KMS-11 (cell line): ENCODE measurements around the gene PHACTR1.

Experiments used
- H2AFZ ChIP-seq: fragments of 200-600 bp; sonication (generic); 2 replicates; pipeline ENCODE4 v1.6.1; 2016; ENCODE audit warnings: antibody characterized with exemption, mixed run types, low read depth
- H3K27ac ChIP-seq: fragments of 200-600 bp; sonication (generic); 2 replicates; pipeline ENCODE4 v1.6.1; 2016; ENCODE audit warnings: mild to moderate bottlenecking, mixed run types
- H3K27me3 ChIP-seq: fragments of 200-600 bp; sonication (generic); 2 replicates; pipeline ENCODE4 v1.6.1; 2017; ENCODE audit warnings: mild to moderate bottlenecking, low read depth, mixed run types, moderate library complexity; ENCODE audit not compliant: insufficient read depth
- H3K36me3 ChIP-seq: fragments of 200-600 bp; sonication (generic); 2 replicates; pipeline ENCODE4 v1.6.1; 2017; ENCODE audit warnings: mild to moderate bottlenecking, mixed run types; ENCODE audit not compliant: insufficient read depth
- H3K4me1 ChIP-seq: fragments of 200-600 bp; sonication (generic); 2 replicates; pipeline ENCODE4 v1.6.1; 2016; ENCODE audit warnings: mild to moderate bottlenecking, low read depth, mixed run types; ENCODE audit not compliant: poor library complexity, severe bottlenecking
- H3K4me2 ChIP-seq: fragments of 200-600 bp; sonication (generic); 2 replicates; pipeline ENCODE4 v1.7.0; 2016; ENCODE audit warnings: mild to moderate bottlenecking, mixed run types
- H3K4me3 ChIP-seq: fragments of 200-600 bp; sonication (generic); IDR thresholded peaks from 2 replicates; pipeline ENCODE4 v1.6.1; 2017; ENCODE audit warnings: low read depth, low read length, mixed read lengths; ENCODE audit not compliant: insufficient read depth
- H3K79me2 ChIP-seq: fragments of 200-600 bp; sonication (generic); 2 replicates; pipeline ENCODE4 v1.6.1; 2016; ENCODE audit warnings: low read depth, mixed run types; ENCODE audit not compliant: insufficient read depth
- H3K9ac ChIP-seq: fragments of 200-600 bp; sonication (generic); 2 replicates; pipeline ENCODE4 v1.6.1; 2016; ENCODE audit warnings: mild to moderate bottlenecking, mixed run types
- H4K20me1 ChIP-seq: fragments of 200-600 bp; sonication (generic); 2 replicates; pipeline ENCODE4 v1.6.1; 2016; ENCODE audit warnings: mild to moderate bottlenecking, mixed run types; ENCODE audit not compliant: insufficient read depth
- CTCF ChIP-seq: fragments of 200-600 bp; sonication (generic); conservative IDR thresholded peaks from 2 replicates; pipeline ENCODE4 v1.6.1; 2017; ENCODE audit warnings: low read depth, mild to moderate bottlenecking, antibody characterized with exemption, low read length, moderate library complexity, mixed read lengths

Gene PHACTR1

GRCh38 chr6:13263669-13264068 is 547.1 kb downstream of the PHACTR1 start:
- no peaks in the 10 kb centered on the region for H3K27me3 ChIP-seq
- H3K79me2 ChIP-seq: no peaks in the 10 kb centered on the region
- no peaks in the 10 kb centered on the region for H4K20me1 ChIP-seq
- no peak overlapping the region for H3K9ac ChIP-seq
- no peaks in the 10 kb centered on the region for H3K36me3 ChIP-seq
- no peak overlapping the region for H3K4me2 ChIP-seq
- H3K27ac ChIP-seq: no peak overlapping the region
- TF ChIP-seq CTCF: no peak
- no peak overlapping the region for H3K4me3 ChIP-seq
- no peak overlapping the region for H2AFZ ChIP-seq
- peaks cover 6% of the 10 kb centered on the region for H3K4me1 ChIP-seq

- Histone ChIP-seq H3K4me3 (no peak overlapping the region), H4K20me1 (no peaks in the 10 kb centered on the region), H3K4me2 (no peak overlapping the region), H3K4me1 (no peaks in the 10 kb centered on the region), H3K27ac (no peak overlapping the region), H3K9ac (no peak overlapping the region), H3K79me2 (no peaks in the 10 kb centered on the region), H3K27me3 (no peaks in the 10 kb centered on the region), H2AFZ (no peak overlapping the region), H3K36me3 (no peaks in the 10 kb centered on the region)
- no peak for TF ChIP-seq CTCF
Measured at GRCh38 chr6:13267142-13267651, 550.6 kb downstream of the PHACTR1 start.

DNA sequence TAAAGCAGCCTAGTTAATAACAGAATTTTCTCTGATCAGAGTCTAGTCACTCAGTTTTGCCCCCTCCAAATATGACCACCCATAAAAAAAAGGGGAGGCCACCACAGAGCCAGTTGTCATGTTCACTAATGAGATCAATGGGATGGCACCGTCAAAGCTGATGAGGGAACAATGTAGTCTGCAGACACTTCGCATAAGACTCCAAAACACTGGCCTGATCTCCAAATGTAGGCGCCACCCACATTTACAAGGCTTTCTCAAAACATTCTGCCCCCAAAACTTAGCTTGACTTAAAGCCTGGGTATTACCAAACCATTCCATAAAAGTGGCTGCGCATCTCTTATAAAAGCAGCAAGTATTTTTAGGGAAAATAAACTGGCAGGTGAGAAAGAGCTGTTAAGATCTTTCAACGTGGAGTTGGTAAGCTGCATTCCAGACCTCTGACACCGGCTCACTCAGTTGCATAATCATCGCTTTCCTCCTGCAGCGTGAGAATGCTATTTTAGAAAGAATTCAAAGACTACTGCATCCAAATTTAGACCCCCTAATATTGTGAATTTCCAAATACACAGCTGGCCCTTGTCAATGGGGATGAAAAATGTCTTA is 552.4 kb downstream of the PHACTR1 start:
- peaks cover 10% of the 10 kb centered on the region for H3K4me1 ChIP-seq
- no peaks in the 10 kb centered on the region for H3K36me3 ChIP-seq
- no peak overlapping the region for H3K4me2 ChIP-seq
- H2AFZ ChIP-seq: no peak overlapping the region
- H4K20me1 ChIP-seq: no peaks in the 10 kb centered on the region
- H3K27me3 ChIP-seq: no peaks in the 10 kb centered on the region
- no peak overlapping the region for H3K27ac ChIP-seq
- no peak overlapping the region for H3K4me3 ChIP-seq
- no peak overlapping the region for H3K9ac ChIP-seq
- no peak for TF ChIP-seq CTCF
- no peaks in the 10 kb centered on the region for H3K79me2 ChIP-seq

DNA sequence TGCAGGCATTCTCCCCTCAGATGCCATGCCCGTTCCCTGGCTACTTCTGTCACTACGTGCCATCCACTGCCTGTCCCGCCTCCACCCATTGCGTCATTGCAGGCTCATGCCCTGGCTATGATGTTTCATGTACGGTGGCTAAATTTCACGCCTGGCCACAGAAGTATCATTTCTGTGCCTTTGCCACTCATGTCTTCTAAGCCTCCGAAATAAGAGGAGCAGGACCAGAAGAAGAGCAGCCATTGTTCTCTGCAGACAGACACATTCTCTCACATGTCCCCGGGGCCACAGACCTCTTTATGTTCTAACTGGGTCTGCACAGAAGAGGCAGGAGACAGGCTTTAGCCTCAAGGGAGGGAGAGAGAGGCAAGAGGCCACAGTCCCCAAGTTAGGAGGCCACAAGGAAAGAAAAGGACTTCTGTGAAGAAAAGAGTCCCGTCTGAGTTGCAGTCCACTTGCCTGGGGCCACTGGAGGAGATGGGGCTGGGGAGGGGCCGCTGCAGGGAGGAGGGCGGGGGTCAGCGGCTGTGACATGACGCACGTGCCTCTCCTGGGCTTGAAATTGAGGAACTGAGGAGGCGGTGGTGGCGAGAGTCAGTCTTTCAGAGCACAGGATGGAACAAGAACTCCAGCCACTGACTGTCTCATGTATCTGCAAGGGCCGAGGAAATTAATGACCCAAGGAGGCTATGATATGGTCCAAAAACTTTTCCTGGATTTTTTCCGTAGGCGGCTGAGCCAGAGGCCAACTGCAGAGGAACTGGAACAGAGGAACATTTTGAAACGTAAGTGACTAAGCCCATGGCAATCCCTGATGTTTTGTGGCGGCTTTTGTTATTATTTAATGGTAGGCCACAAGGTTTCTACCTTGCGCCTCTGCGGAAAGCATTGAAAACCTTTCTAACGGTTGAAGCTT is 555.8 kb downstream of the PHACTR1 start:
- Histone ChIP-seq H3K79me2 (no peaks in the 10 kb centered on the region), H3K4me1 (peaks cover 23% of the 10 kb centered on the region), H2AFZ (no peak overlapping the region), H3K27me3 (no peaks in the 10 kb centered on the region), H3K27ac (no peak overlapping the region), H4K20me1 (no peaks in the 10 kb centered on the region), H3K4me3 (no peak overlapping the region), H3K9ac (no peak overlapping the region), H3K4me2 (no peak overlapping the region), H3K36me3 (no peaks in the 10 kb centered on the region)
- no peak for TF ChIP-seq CTCF
